Transverse colon (tissue), 4 donors: Measurements from ENCODE around the gene HIGD2B. TPM values are rescaled to one million over a fixed set of nuclear protein-coding genes. Genes with fewer than 3 reads are reported as not detected.

Experiments
- small RNA-seq, 4 donors: library from RNA; depleted of rRNA; stranded (forward); fragments of <200 nt; gene quantifications; one replicate each; pipeline ENCODE3, GENCODE V24; 2016
- total RNA-seq, 4 donors: library from RNA; depleted of rRNA; stranded (reverse); fragments of >200 nt; gene quantifications; one replicate each; pipeline ENCODE4 v1.1.0, GENCODE V29; 2016

HIGD2B gene
- total RNA-seq, 4 donors from 2014 or later, result not detected

Small RNAs within 50 kb of the gene (small RNA-seq; reads per million reads assigned to genes)
- 0 reads per million in 4 donors for gene RN7SL853P

Other genes starting within 250 kb of the HIGD2B start
- 100 to 1,000 TPM in 1 of 4 donors, 10 to 100 TPM in 3; 15.7 to 108 (median 53.1) TPM for gene ARIH1, start 211.9 kb downstream of the HIGD2B start, total RNA-seq
- not detected for gene GOLGA6B, start 31.5 kb downstream of the HIGD2B start, total RNA-seq
- gene BBS4, start within 50 bp of the HIGD2B start, total RNA-seq, result 10 to 100 TPM in 3 of 4 donors, 1 to 10 TPM in 1; 9.2 to 21.3 (median 19.2) TPM
- 10 to 100 TPM; 31.7 to 87.2 (median 53.4) TPM for gene ADPGK, start 97.6 kb upstream of the HIGD2B start, total RNA-seq